H9 (cell line): ENCODE measurements around the gene TRIM67. TPM values are rescaled to one million over a fixed set of nuclear protein-coding genes. Genes with fewer than 3 reads are reported as not detected.

Experiments used
- DNase-seq: peaks from one replicate; pipeline ENCODE4 v3.0.0-alpha.2; 2017
- H2AFZ ChIP-seq: one replicate; pipeline ENCODE4 v1.6.1; 2013; ENCODE audit warnings: mild to moderate bottlenecking, low read length, control low read depth, moderate library complexity
- H2AK5ac ChIP-seq: 2 replicates; pipeline ENCODE4 v1.6.1; 2013; ENCODE audit warnings: low read length, control low read depth, mixed read lengths; ENCODE audit not compliant: insufficient read length
- H2BK120ac ChIP-seq: one replicate; pipeline ENCODE4 v1.6.1; 2013; ENCODE audit warnings: low read depth, mild to moderate bottlenecking, low read length, control low read depth, inconsistent platforms; ENCODE audit not compliant: poor library complexity, severe bottlenecking
- H2BK12ac ChIP-seq: 2 replicates; pipeline ENCODE4 v1.6.1; 2013; ENCODE audit warnings: low read length, control low read depth, mixed read lengths, low read depth; ENCODE audit not compliant: insufficient read length
- H2BK15ac ChIP-seq: 2 replicates; pipeline ENCODE4 v1.6.1; 2013; ENCODE audit warnings: low read depth, low read length, control low read depth
- H2BK20ac ChIP-seq: one replicate; pipeline ENCODE4 v1.6.1; 2013; ENCODE audit warnings: low read depth, mild to moderate bottlenecking, low read length, control low read depth, inconsistent platforms; ENCODE audit not compliant: poor library complexity, severe bottlenecking
- H2BK5ac ChIP-seq: 2 replicates; pipeline ENCODE4 v1.6.1; 2013; ENCODE audit warnings: low read length, control low read depth, mixed read lengths; ENCODE audit not compliant: insufficient read length
- H3K14ac ChIP-seq: 2 replicates; pipeline ENCODE4 v1.6.1; 2013; ENCODE audit warnings: low read length, control low read depth; ENCODE audit not compliant: insufficient read depth
- H3K18ac ChIP-seq: 2 replicates; pipeline ENCODE4 v1.6.1; 2013; ENCODE audit warnings: low read depth, mild to moderate bottlenecking, mixed read lengths, low read length, control low read depth; ENCODE audit not compliant: insufficient read length
- H3K23ac ChIP-seq: 2 replicates; pipeline ENCODE4 v1.6.1; 2013; ENCODE audit warnings: low read length, control low read depth, mixed read lengths, low read depth; ENCODE audit not compliant: insufficient read length
- H3K23me2 ChIP-seq: 2 replicates; pipeline ENCODE4 v1.6.1; 2013; ENCODE audit warnings: low read depth, mild to moderate bottlenecking, mixed read lengths, low read length, control low read depth; ENCODE audit not compliant: insufficient read length, poor library complexity, severe bottlenecking
- H3K27ac ChIP-seq: 2 replicates; pipeline ENCODE4 v1.5.1; 2013; ENCODE audit warnings: low read length, control low read depth, mixed read lengths, low read depth; ENCODE audit not compliant: insufficient read length
- H3K27me3 ChIP-seq: 2 replicates; pipeline ENCODE4 v1.6.1; 2013; ENCODE audit warnings: low read length, control low read depth, inconsistent platforms; ENCODE audit not compliant: insufficient read depth
- H3K4ac ChIP-seq: 2 replicates; pipeline ENCODE4 v1.6.1; 2013; ENCODE audit warnings: low read depth, mild to moderate bottlenecking, control low read depth, inconsistent platforms, low read length, moderate library complexity
- H3K4me1 ChIP-seq: 2 replicates; pipeline ENCODE4 v1.6.1; 2013; ENCODE audit warnings: low read length, control low read depth, inconsistent platforms; ENCODE audit not compliant: insufficient read depth
- H3K4me2 ChIP-seq: 2 replicates; pipeline ENCODE4 v1.6.1; 2013; ENCODE audit warnings: low read length, control low read depth, mixed read lengths; ENCODE audit not compliant: insufficient read length, insufficient read depth
- H3K56ac ChIP-seq: 2 replicates; pipeline ENCODE4 v1.6.1; 2013; ENCODE audit warnings: low read depth, mild to moderate bottlenecking, mixed read lengths, low read length, control low read depth; ENCODE audit not compliant: insufficient read length
- H3K79me1 ChIP-seq: 2 replicates; pipeline ENCODE4 v1.6.1; 2013; ENCODE audit warnings: low read depth, mild to moderate bottlenecking, moderate library complexity, low read length, control low read depth, inconsistent platforms; ENCODE audit not compliant: insufficient read depth, poor library complexity, severe bottlenecking
- H3K79me2 ChIP-seq: 2 replicates; pipeline ENCODE4 v1.6.1; 2013; ENCODE audit warnings: low read length, control low read depth, inconsistent platforms; ENCODE audit not compliant: insufficient read depth
- H3K9ac ChIP-seq: 2 replicates; pipeline ENCODE4 v1.6.1; 2013; ENCODE audit warnings: low read length, control low read depth, mixed read lengths; ENCODE audit not compliant: insufficient read length; ENCODE audit errors: extremely low read depth
- H3K9me3 ChIP-seq: one replicate; pipeline ENCODE4 v1.6.1; 2013; ENCODE audit warnings: low read depth, low read length, inconsistent platforms; ENCODE audit not compliant: control insufficient read depth
- H3T11ph ChIP-seq: one replicate; pipeline ENCODE4 v1.6.1; 2013; ENCODE audit warnings: mild to moderate bottlenecking, low read length, control low read depth, inconsistent platforms
- H4K20me1 ChIP-seq: one replicate; pipeline ENCODE4 v1.6.1; 2013; ENCODE audit not compliant: control insufficient read depth, insufficient read length, insufficient read depth
- H4K5ac ChIP-seq: 2 replicates; pipeline ENCODE4 v1.6.1; 2013; ENCODE audit warnings: low read depth, mild to moderate bottlenecking, mixed read lengths, low read length, control low read depth; ENCODE audit not compliant: insufficient read length
- H4K8ac ChIP-seq: replicated peaks from 2 replicates; pipeline ENCODE4 v1.6.1; 2013; ENCODE audit warnings: low read length, control low read depth, mixed read lengths, low read depth; ENCODE audit not compliant: insufficient read length
- H4K91ac ChIP-seq: 2 replicates; pipeline ENCODE4 v1.6.1; 2013; ENCODE audit warnings: low read depth, mild to moderate bottlenecking, moderate library complexity, mixed read lengths, low read length, control low read depth; ENCODE audit not compliant: insufficient read length
- H3K27ac Mint-ChIP-seq, 3 experiments: 2 replicates in 2 of 3; 3 replicates in 1 of 3; pipeline ENCODE4 v1.8.0; 2020 to 2021; ENCODE audit warnings: mixed read lengths in 3 of 3, mild to moderate bottlenecking in 1 of 3, moderate library complexity in 1 of 3
- H3K27me3 Mint-ChIP-seq: 2 replicates; pipeline ENCODE4 v1.8.0; 2021; ENCODE audit warnings: low read depth, mild to moderate bottlenecking, moderate library complexity, mixed read lengths
- H3K36me3 Mint-ChIP-seq, 3 experiments: 2 replicates in 2 of 3; 3 replicates in 1 of 3; pipeline ENCODE4 v1.8.0; 2020 to 2021; ENCODE audit warnings: low read depth in 3 of 3, mixed read lengths in 3 of 3; ENCODE audit not compliant: insufficient read depth in 1 of 3
- H3K4me1 Mint-ChIP-seq, 2 experiments: 2 replicates each; pipeline ENCODE4 v1.8.0; 2020; ENCODE audit warnings: mixed read lengths in 2 of 2
- H3K4me3 Mint-ChIP-seq, 2 experiments: 2 replicates in 1 of 2; 3 replicates in 1 of 2; pipeline ENCODE4 v1.8.0; 2020 to 2021; ENCODE audit warnings: mild to moderate bottlenecking in 2 of 2, mixed read lengths in 2 of 2, moderate library complexity in 1 of 2
- H3K9me3 Mint-ChIP-seq, 2 experiments: 2 replicates in 1 of 2; 3 replicates in 1 of 2; pipeline ENCODE4 v1.8.0; 2020; ENCODE audit warnings: mild to moderate bottlenecking in 2 of 2, mixed read lengths in 2 of 2, moderate library complexity in 1 of 2
- CTCF ChIP-seq: fragments of 200-600 bp; sonication (generic); conservative IDR thresholded peaks from 3 replicates; pipeline ENCODE4 v1.8.0; 2021; ENCODE audit warnings: antibody characterized with exemption, mild to moderate bottlenecking
- WGBS: extraction: QIAGEN DNeasy Blood & Tissue Kit; methylation state at CpG from one replicate; pipeline ENCODE4 v1.1.7; 2013; ENCODE audit warnings: missing lambda C conversion rate, low lambda C conversion rate, mixed read lengths; ENCODE audit not compliant: insufficient read length; ENCODE audit errors: extremely low coverage; 5-methylcytosine and 5-hydroxymethylcytosine counted together
- total RNA-seq: library from RNA; stranded (reverse); gene quantifications from 2 replicates; pipeline ENCODE4 v1.2.1, GENCODE V29; 2021

Gene TRIM67
- total RNA-seq, 1 experiment from 2014 or later, result not detected

GRCh38 chr1:231184891-231185290 lies 23.0 kb downstream of the TRIM67 start:
- Mint-ChIP-seq H3K9me3 (peaks cover 4 to 12% of the 10 kb centered on the region in 2 experiments; a peak in 4 of 5 replicates), H3K4me1 (peaks cover 32 to 36% of the 10 kb centered on the region in 2 experiments), H3K4me3 (no peak overlapping the region), H3K36me3 (peaks cover 0 to 9% (median 0%) of the 10 kb centered on the region in 3 experiments; a peak in 2 of 7 replicates), H3K27ac (no peak overlapping the region), H3K27me3 (peaks cover 91% of the 10 kb centered on the region)
- no peak overlapping the region for H2BK15ac ChIP-seq
- no CpG with 5 or more reads among the region's 6 CpGs for WGBS
- no peaks in the 10 kb centered on the region for H3K79me2 ChIP-seq
- H3K4ac ChIP-seq, result no peak overlapping the region
- H2BK12ac ChIP-seq, result no peak overlapping the region
- no peak overlapping the region for H4K5ac ChIP-seq
- TF ChIP-seq CTCF, result no peak
- no peak overlapping the region for H3K56ac ChIP-seq
- no peak overlapping the region for H2BK20ac ChIP-seq
- no peak overlapping the region for H2BK120ac ChIP-seq
- no peak overlapping the region for H4K8ac ChIP-seq
- H3K23ac ChIP-seq, result no peak overlapping the region
- H3K4me1 ChIP-seq, result no peaks in the 10 kb centered on the region
- H3K23me2 ChIP-seq, result no peaks in the 10 kb centered on the region
- H4K91ac ChIP-seq, result no peak overlapping the region
- DNase-seq, result no peak
- no peak overlapping the region for H2BK5ac ChIP-seq
- no peak overlapping the region for H3K27ac ChIP-seq
- H3K18ac ChIP-seq, result no peak overlapping the region
- H3T11ph ChIP-seq, result no peak overlapping the region
- no peaks in the 10 kb centered on the region; the same call in 1 of the 2 replicates for H3K27me3 ChIP-seq
- H2AFZ ChIP-seq, result no peak overlapping the region
- no peak overlapping the region for H3K14ac ChIP-seq
- no peaks in the 10 kb centered on the region for H4K20me1 ChIP-seq
- no peaks in the 10 kb centered on the region for H3K79me1 ChIP-seq
- H2AK5ac ChIP-seq, result no peak overlapping the region
- H3K9me3 ChIP-seq, result no peaks in the 10 kb centered on the region
- H3K9ac ChIP-seq, result no peak overlapping the region
- H3K4me2 ChIP-seq, result no peak overlapping the region
